Measurements from ENCODE around the gene GAS6. TPM values are rescaled to one million over a fixed set of nuclear protein-coding genes. Genes with fewer than 3 reads are reported as not detected.

GAS6 gene
- total RNA-seq, 4 donors from 2014 or later: 152 to 284 (median 169) TPM

GRCh38 chr13:113883921-113884804 lies 20.3 kb upstream of the GAS6 start:
- Histone ChIP-seq H3K36me3 (no peaks in the 10 kb centered on the region), H3K27ac (no peak overlapping the region), H3K4me1 (peaks cover 0 to 11% (median 1%) of the 10 kb centered on the region in 4 donors), H3K4me3 (no peak overlapping the region), H3K27me3 (no peaks in the 10 kb centered on the region), H3K9me3 (no peaks in the 10 kb centered on the region)
- 91 to 94% methylated on average over 6 to 41 of the region's 51 CpGs for WGBS, 2 donors (ENCODE audit: low coverage in 1 of 2)
- no peak for TF ChIP-seq POLR2A (IDR thresholded peaks at IDR 0.05)
- TF ChIP-seq CTCF (IDR thresholded peaks at IDR 0.05): no peak
- TF ChIP-seq POLR2AphosphoS5 (IDR thresholded peaks at IDR 0.05): no peak
- intact Hi-C loops (cut with DNase I; ENCODE audit: low total_unique reads) (no loop called here), in situ Hi-C loops (cut with MboI; ENCODE audit: low pct_ligation_motif_present in 1 of 4, low pct_unique_long_range_greater_than_20kb in 1 of 4, low sequenced_read_pairs in 3 of 4) (no loop called here)
- DNase-seq: no peak

- in situ Hi-C loops (cut with MboI; ENCODE audit: low pct_ligation_motif_present in 1 of 4, low pct_unique_long_range_greater_than_20kb in 1 of 4, low sequenced_read_pairs in 3 of 4): no loop called here
- intact Hi-C loops (cut with DNase I; ENCODE audit: low total_unique reads): no loop called here
- peaks cover 0 to 11% (median 1%) of the 10 kb centered on the region in 4 donors for H3K4me1 ChIP-seq
- no peak for TF ChIP-seq POLR2A (IDR thresholded peaks at IDR 0.05)
- TF ChIP-seq EP300 (IDR thresholded peaks at IDR 0.05; ENCODE audit: low read depth): no peak
- no peak for TF ChIP-seq CTCF (IDR thresholded peaks at IDR 0.05)
- TF ChIP-seq POLR2AphosphoS5 (IDR thresholded peaks at IDR 0.05): no peak
- H3K4me3 ChIP-seq: no peak overlapping the region
- WGBS, 2 donors (ENCODE audit: low coverage in 1 of 2): 94 to 95% methylated on average over 13 to 50 of the region's 50 CpGs
- H3K27ac ChIP-seq: no peak overlapping the region
- no peak for DNase-seq
- peaks cover 5% of the 10 kb centered on the region for H3K27me3 ChIP-seq
- no peaks in the 10 kb centered on the region for H3K9me3 ChIP-seq
- H3K36me3 ChIP-seq: no peaks in the 10 kb centered on the region
Measured at GRCh38 chr13:113883314-113883811, 19.5 kb upstream of the GAS6 start.

- Histone ChIP-seq H3K36me3 (no peaks in the 10 kb centered on the region), H3K27ac (no peak overlapping the region), H3K9me3 (no peaks in the 10 kb centered on the region), H3K4me1 (peaks cover 0 to 7% (median 1%) of the 10 kb centered on the region in 4 donors), H3K4me3 (no peak overlapping the region), H3K27me3 (peaks cover 5% of the 10 kb centered on the region)
- DNase-seq: no peak
- in situ Hi-C loops (cut with MboI; ENCODE audit: low pct_ligation_motif_present in 1 of 4, low pct_unique_long_range_greater_than_20kb in 1 of 4, low sequenced_read_pairs in 3 of 4) (no loop called here), intact Hi-C loops (cut with DNase I; ENCODE audit: low total_unique reads) (no loop called here)
- no peak for TF ChIP-seq POLR2AphosphoS5 (IDR thresholded peaks at IDR 0.05)
- no peak for TF ChIP-seq EP300 (IDR thresholded peaks at IDR 0.05; ENCODE audit: low read depth)
- no peak for TF ChIP-seq POLR2A (IDR thresholded peaks at IDR 0.05)
- no peak for TF ChIP-seq CTCF (IDR thresholded peaks at IDR 0.05)
- WGBS, 2 donors (ENCODE audit: low coverage in 1 of 2): 83 to 85% methylated on average over 4 to 20 of the region's 20 CpGs
Measured at GRCh38 chr13:113882716-113883115, 18.8 kb upstream of the GAS6 start.

- Histone ChIP-seq H3K9me3 (no peaks in the 10 kb centered on the region), H3K27me3 (peaks cover 5% of the 10 kb centered on the region), H3K4me3 (no peak overlapping the region), H3K36me3 (no peaks in the 10 kb centered on the region), H3K4me1 (peaks cover 0 to 6% (median 1%) of the 10 kb centered on the region in 4 donors), H3K27ac (peak overlapping the region in 2 of 4 donors; percentile 10 to 51)
- no peak for TF ChIP-seq CTCF (IDR thresholded peaks at IDR 0.05)
- intact Hi-C loops (cut with DNase I; ENCODE audit: low total_unique reads) (no loop called here), in situ Hi-C loops (cut with MboI; ENCODE audit: low pct_ligation_motif_present in 1 of 4, low pct_unique_long_range_greater_than_20kb in 1 of 4, low sequenced_read_pairs in 3 of 4) (no loop called here)
- WGBS, 2 donors (ENCODE audit: low coverage in 1 of 2): 53% methylated on average over 8 of the region's 8 CpGs; no CpG with 5 or more reads in 1 of the 2 donors
- DNase-seq: no peak
Measured at GRCh38 chr13:113882267-113882630, 18.4 kb upstream of the GAS6 start.

Measured in transverse colon (tissue), 4 donors.